Kidney epithelial cell (primary cell): ENCODE data around the gene TOX2. TPM values are rescaled to one million over a fixed set of nuclear protein-coding genes. Genes with fewer than 3 reads are reported as not detected.

ENCODE experiments used
- DNase-seq: peaks from one replicate; pipeline ENCODE4 v3.0.0-alpha.2; 2010; ENCODE audit warnings: low read depth
- H3K27me3 ChIP-seq: 2 replicates; pipeline ENCODE4 v1.6.0; 2011; ENCODE audit warnings: low read length; ENCODE audit not compliant: control insufficient read depth, insufficient read depth
- H3K36me3 ChIP-seq: 2 replicates; pipeline ENCODE4 v1.5.1; 2011; ENCODE audit warnings: low read length; ENCODE audit not compliant: control insufficient read depth, insufficient read depth
- H3K4me3 ChIP-seq: 2 replicates; pipeline ENCODE4 v1.5.1; 2011; ENCODE audit warnings: low read depth, mild to moderate bottlenecking, control low read depth, low read length
- total RNA-seq: library from RNA; depleted of rRNA; stranded (reverse); fragments of >200 nt; gene quantifications from 2 replicates; pipeline ENCODE4 v1.2.3, GENCODE V29; 2015
- TF ChIP-seq, protein P1 (sequence below): IDR thresholded peaks from 2 replicates; pipeline ENCODE4 v1.5.1; 2011; ENCODE audit warnings: mild to moderate bottlenecking, moderate library complexity, low read length, control low read depth, inconsistent platforms; ENCODE audit not compliant: insufficient read depth, poor library complexity, severe bottlenecking

TOX2 gene
- total RNA-seq, 1 donor from 2014 or later = 7.3 TPM

GRCh38 chr20:44066645-44067606 lies 152.3 kb downstream of the TOX2 start:
- Histone ChIP-seq H3K36me3 (no peaks in the 10 kb centered on the region), H3K4me3 (no peak overlapping the region), H3K27me3 (peaks cover 4% of the 10 kb centered on the region)
- DNase-seq = no peak
- TF ChIP-seq, protein P1, sequence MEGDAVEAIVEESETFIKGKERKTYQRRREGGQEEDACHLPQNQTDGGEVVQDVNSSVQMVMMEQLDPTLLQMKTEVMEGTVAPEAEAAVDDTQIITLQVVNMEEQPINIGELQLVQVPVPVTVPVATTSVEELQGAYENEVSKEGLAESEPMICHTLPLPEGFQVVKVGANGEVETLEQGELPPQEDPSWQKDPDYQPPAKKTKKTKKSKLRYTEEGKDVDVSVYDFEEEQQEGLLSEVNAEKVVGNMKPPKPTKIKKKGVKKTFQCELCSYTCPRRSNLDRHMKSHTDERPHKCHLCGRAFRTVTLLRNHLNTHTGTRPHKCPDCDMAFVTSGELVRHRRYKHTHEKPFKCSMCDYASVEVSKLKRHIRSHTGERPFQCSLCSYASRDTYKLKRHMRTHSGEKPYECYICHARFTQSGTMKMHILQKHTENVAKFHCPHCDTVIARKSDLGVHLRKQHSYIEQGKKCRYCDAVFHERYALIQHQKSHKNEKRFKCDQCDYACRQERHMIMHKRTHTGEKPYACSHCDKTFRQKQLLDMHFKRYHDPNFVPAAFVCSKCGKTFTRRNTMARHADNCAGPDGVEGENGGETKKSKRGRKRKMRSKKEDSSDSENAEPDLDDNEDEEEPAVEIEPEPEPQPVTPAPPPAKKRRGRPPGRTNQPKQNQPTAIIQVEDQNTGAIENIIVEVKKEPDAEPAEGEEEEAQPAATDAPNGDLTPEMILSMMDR = no peak

- Histone ChIP-seq H3K27me3 (peaks cover 4% of the 10 kb centered on the region), H3K36me3 (no peaks in the 10 kb centered on the region), H3K4me3 (no peak overlapping the region)
- DNase-seq = no peak
- TF ChIP-seq, protein P1 = no peak
Measured at GRCh38 chr20:44067650-44068081, 153.0 kb downstream of the TOX2 start.

GRCh38 chr20:44068316-44069201 lies 153.9 kb downstream of the TOX2 start:
- TF ChIP-seq, protein P1 = no peak
- peaks cover 6% of the 10 kb centered on the region for H3K27me3 ChIP-seq
- H3K4me3 ChIP-seq = no peak overlapping the region
- H3K36me3 ChIP-seq = no peaks in the 10 kb centered on the region
- DNase-seq = no peak

GRCh38 chr20:44069203-44070011 lies 154.8 kb downstream of the TOX2 start:
- Histone ChIP-seq H3K36me3 (no peaks in the 10 kb centered on the region), H3K27me3 (peaks cover 6% of the 10 kb centered on the region), H3K4me3 (no peak overlapping the region)
- DNase-seq = no peak
- TF ChIP-seq, protein P1 = no peak

DNA sequence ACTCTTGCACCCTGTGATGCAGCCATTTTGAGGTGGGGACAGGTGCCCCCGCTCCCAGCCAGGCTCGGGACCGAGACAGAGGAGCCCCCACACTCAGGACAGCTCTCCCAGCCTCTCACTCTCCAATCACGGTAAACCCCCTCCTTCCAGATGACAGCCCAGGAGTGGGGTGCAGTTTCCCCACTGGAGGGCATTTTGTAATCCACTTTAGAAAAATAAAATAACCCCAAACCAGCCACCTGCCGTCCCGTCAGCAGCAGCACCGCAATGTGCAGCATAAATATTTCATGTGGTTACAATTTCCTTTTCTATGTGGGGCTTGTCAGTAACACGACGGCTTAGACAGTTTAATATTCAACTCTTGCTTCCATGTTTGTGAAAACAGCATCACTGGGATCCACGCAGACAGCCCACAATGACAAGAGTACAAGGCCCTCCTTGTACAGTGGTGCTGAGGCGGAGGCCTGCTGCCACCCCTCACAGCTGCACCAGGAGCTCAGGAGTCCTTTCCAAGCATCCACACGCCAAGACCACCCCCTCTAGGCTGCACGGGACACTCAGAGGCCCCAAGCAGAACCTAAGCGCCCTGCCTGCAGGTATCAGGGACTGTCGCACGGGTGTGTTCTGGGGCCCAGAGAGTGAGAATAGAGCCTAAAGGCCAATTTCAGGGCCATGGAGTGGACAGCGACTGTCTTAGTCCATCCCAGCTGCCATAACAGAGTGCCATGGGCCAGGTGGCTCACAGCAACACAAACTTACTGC lies 155.7 kb downstream of the TOX2 start:
- H3K27me3 ChIP-seq = peaks cover 6% of the 10 kb centered on the region
- H3K36me3 ChIP-seq = no peaks in the 10 kb centered on the region
- no peak for DNase-seq
- no peak overlapping the region for H3K4me3 ChIP-seq
- TF ChIP-seq, protein P1 = no peak
